Esophagus squamous epithelium (tissue), 4 donors: Measurements from ENCODE around the gene OAS3.

Experiments
- CTCF ChIP-seq, 6 experiments: fragments of 450-650 bp in 4 of 6; fragments of 200-600 bp in 2 of 6; sonication (generic) in 2 of 6; IDR thresholded peaks; one replicate each; pipeline ENCODE4 v1.5.1; 2016 to 2019; ENCODE audit warnings: antibody characterized with exemption in 6 of 6, mild to moderate bottlenecking in 4 of 6, moderate library complexity in 4 of 6
- POLR2A ChIP-seq, 4 donors: fragments of 450-650 bp; IDR thresholded peaks; one replicate each; pipeline ENCODE4 v1.6.1; 2017; ENCODE audit warnings: antibody characterized with exemption in 4 of 4, mild to moderate bottlenecking in 4 of 4, moderate library complexity in 3 of 4

GRCh38 chr12:112964915-112965314 is 26.6 kb downstream of the OAS3 start:
- TF ChIP-seq CTCF (IDR thresholded peaks at IDR 0.05) (no peak), POLR2A (IDR thresholded peaks at IDR 0.05) (no peak)
